ENCODE results near the gene NCAM1. TPM values are rescaled to one million over a fixed set of nuclear protein-coding genes. Genes with fewer than 3 reads are reported as not detected.

The NCAM1 gene
- total and polyA plus RNA-seq, 9 of the 15 experiments (the other 6 are each of a cell fraction or from before 2014, with no cell fraction given): 0.09 to 0.23 TPM; not detected in 7

- Histone ChIP-seq H3K36me3 (ENCODE audit: control insufficient read depth, insufficient read depth, low read length) (no peaks in the 10 kb centered on the region), H3K4me3 (no peak overlapping the region), H2AFZ (ENCODE audit: low read depth, low read length) (no peak overlapping the region), H3K9me3 (replicated peaks; ENCODE audit: control insufficient read depth, insufficient read depth, low read depth, low read length) (no peaks in the 10 kb centered on the region), H3K9me1 (ENCODE audit: control insufficient read depth, insufficient read depth, low read length) (no peaks in the 10 kb centered on the region), H3K9ac (ENCODE audit: insufficient read depth in 1 of 2, low read depth in 2 of 2, low read length in 2 of 2) (no peak overlapping the region), H3K27ac (ENCODE audit: extremely low read depth, low read depth, low read length) (no peak overlapping the region), H3K27me3 (ENCODE audit: control insufficient read depth in 2 of 2, insufficient read depth in 2 of 2, low read length in 2 of 2) (no peaks in the 10 kb centered on the region), H3K79me2 (ENCODE audit: control insufficient read depth, insufficient read depth, low read length) (no peaks in the 10 kb centered on the region), H3K4me2 (ENCODE audit: insufficient read depth, low read length) (no peak overlapping the region), H4K20me1 (replicated peaks; ENCODE audit: control insufficient read depth, insufficient read depth, low read length) (no peaks in the 10 kb centered on the region), H3K4me1 (replicated peaks in 1 of 2; ENCODE audit: control insufficient read depth in 2 of 2, insufficient read depth in 2 of 2, low read length in 2 of 2) (no peaks in the 10 kb centered on the region)
- in situ Hi-C loops (cut with MboI): no loop called here
- no TSS peak for BruUV-seq (replicated peaks)
- DNase-seq (ENCODE audit: extremely low read depth in 1 of 4, low spot score in 3 of 4) (no peak), ATAC-seq (no peak), FAIRE-seq (no peak)
- CTCF ChIA-PET (ENCODE audit: low intra/inter-chr PET ratio): no interaction called here
- 3% methylated on average over 3 of the region's 3 CpGs for WGBS (ENCODE audit: insufficient coverage, low coverage, missing lambda C conversion rate)
- TF ChIP-seq THRAP3 (IDR thresholded peaks at IDR 0.05; ENCODE audit: borderline replicate concordance) (no peak), SMC3 (conservative IDR thresholded peaks at IDR 0.05; ENCODE audit: insufficient read depth, low read depth, low read length) (no peak), JUN (IDR thresholded peaks at IDR 0.05; ENCODE audit: borderline replicate concordance, low read depth, low read length) (no peak), JUN (CRISPR knock-in tag; IDR thresholded peaks at IDR 0.05; ENCODE audit: borderline replicate concordance) (no peak)
- intact Hi-C loops (cut with micrococcal nuclease): no loop called here
- POLR2A ChIA-PET: no interaction called here
Observed at GRCh38 chr11:112946866-112947265, 14.4 kb upstream of the NCAM1 start.

- 0% methylated on average over 5 of the region's 6 CpGs for WGBS (ENCODE audit: insufficient coverage, low coverage, missing lambda C conversion rate)
- CTCF ChIA-PET (ENCODE audit: low intra/inter-chr PET ratio): no interaction called here
- H2AFZ ChIP-seq (ENCODE audit: low read depth, low read length): no peak overlapping the region
- no TSS peak for BruUV-seq (replicated peaks)
- H3K79me2 ChIP-seq (ENCODE audit: control insufficient read depth, insufficient read depth, low read length): no peaks in the 10 kb centered on the region
- no peak overlapping the region for H3K4me3 ChIP-seq
- no peak overlapping the region for H3K9ac ChIP-seq (ENCODE audit: insufficient read depth in 1 of 2, low read depth in 2 of 2, low read length in 2 of 2)
- ATAC-seq (no peak), FAIRE-seq (no peak), DNase-seq (ENCODE audit: extremely low read depth in 1 of 4, low spot score in 3 of 4) (no peak)
- in situ Hi-C loops (cut with MboI): no loop called here
- H3K27ac ChIP-seq (ENCODE audit: extremely low read depth, low read depth, low read length): no peak overlapping the region
- no peaks in the 10 kb centered on the region for H3K9me3 ChIP-seq (replicated peaks; ENCODE audit: control insufficient read depth, insufficient read depth, low read depth, low read length)
- no peaks in the 10 kb centered on the region for H4K20me1 ChIP-seq (replicated peaks; ENCODE audit: control insufficient read depth, insufficient read depth, low read length)
- intact Hi-C loops (cut with micrococcal nuclease): no loop called here
- POLR2A ChIA-PET: no interaction called here
- H3K9me1 ChIP-seq (ENCODE audit: control insufficient read depth, insufficient read depth, low read length): no peaks in the 10 kb centered on the region
- no peak overlapping the region for H3K4me2 ChIP-seq (ENCODE audit: insufficient read depth, low read length)
- no peaks in the 10 kb centered on the region for H3K27me3 ChIP-seq (ENCODE audit: control insufficient read depth in 2 of 2, insufficient read depth in 2 of 2, low read length in 2 of 2)
- no peaks in the 10 kb centered on the region for H3K36me3 ChIP-seq (ENCODE audit: control insufficient read depth, insufficient read depth, low read length)
- H3K4me1 ChIP-seq (replicated peaks in 1 of 2; ENCODE audit: control insufficient read depth in 2 of 2, insufficient read depth in 2 of 2, low read length in 2 of 2): no peaks in the 10 kb centered on the region
- TF ChIP-seq HNRNPL (IDR thresholded peaks at IDR 0.05; ENCODE audit: low read depth, low read length): no peak
- no peak for TF ChIP-seq FIP1L1 (IDR thresholded peaks at IDR 0.05; ENCODE audit: low read depth, low read length, poor library complexity, severe bottlenecking)
- TF ChIP-seq ZMIZ1 (IDR thresholded peaks at IDR 0.05; ENCODE audit: low read depth in 2 of 2, low read length in 2 of 2): no peak
- TF ChIP-seq MAX (CRISPR knock-in tag; IDR thresholded peaks at IDR 0.05): no peak
Observed at GRCh38 chr11:112949781-112950575, 11.2 kb upstream of the NCAM1 start.

All from K562 (cell line).